ENCODE measurements around the gene TANC1.

The TANC1 gene

GRCh38 chr2:159063677-159064076, 95.2 kb downstream of the TANC1 start:
- DNase-seq (ENCODE audit: low spot score): no peak

- peak; percentile 75 for DNase-seq (ENCODE audit: low spot score)
Measured at GRCh38 chr2:159064446-159065301, 96.2 kb downstream of the TANC1 start.

GRCh38 chr2:159065313-159065712, 96.9 kb downstream of the TANC1 start:
- no peak for DNase-seq (ENCODE audit: low spot score)

GRCh38 chr2:159065891-159066290, 97.5 kb downstream of the TANC1 start:
- DNase-seq (ENCODE audit: low spot score): no peak

GRCh38 chr2:159066541-159067156, 98.2 kb downstream of the TANC1 start:
- DNase-seq (ENCODE audit: low spot score): no peak

- no peak for DNase-seq (ENCODE audit: low spot score)
Measured at GRCh38 chr2:159067971-159068370, 99.5 kb downstream of the TANC1 start.

DNA sequence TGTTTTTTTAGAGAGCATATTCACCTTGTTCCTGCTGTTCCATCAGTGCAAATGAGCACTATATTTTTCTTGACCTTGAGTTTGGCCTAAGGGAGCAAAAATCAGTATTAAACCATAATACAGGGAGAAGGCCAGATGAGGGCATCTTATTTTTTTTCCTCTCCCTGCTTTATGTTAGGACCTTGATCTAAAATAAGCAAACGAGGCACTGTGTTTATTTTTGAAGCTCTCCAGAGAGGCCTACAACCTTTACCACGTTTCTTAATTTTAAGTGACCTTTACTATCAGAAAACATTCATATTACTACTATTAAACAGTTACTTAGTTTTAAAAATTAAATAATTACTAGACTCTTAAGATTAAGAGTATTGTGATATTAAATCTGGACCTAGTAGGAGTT, 100.8 kb downstream of the TANC1 start:
- DNase-seq (ENCODE audit: low spot score): no peak

- DNase-seq (ENCODE audit: low spot score): no peak
Measured at GRCh38 chr2:159070235-159070634, 101.8 kb downstream of the TANC1 start.

GRCh38 chr2:159071190-159071915, 102.9 kb downstream of the TANC1 start:
- peak; percentile 82 for DNase-seq (ENCODE audit: low spot score)

DNA sequence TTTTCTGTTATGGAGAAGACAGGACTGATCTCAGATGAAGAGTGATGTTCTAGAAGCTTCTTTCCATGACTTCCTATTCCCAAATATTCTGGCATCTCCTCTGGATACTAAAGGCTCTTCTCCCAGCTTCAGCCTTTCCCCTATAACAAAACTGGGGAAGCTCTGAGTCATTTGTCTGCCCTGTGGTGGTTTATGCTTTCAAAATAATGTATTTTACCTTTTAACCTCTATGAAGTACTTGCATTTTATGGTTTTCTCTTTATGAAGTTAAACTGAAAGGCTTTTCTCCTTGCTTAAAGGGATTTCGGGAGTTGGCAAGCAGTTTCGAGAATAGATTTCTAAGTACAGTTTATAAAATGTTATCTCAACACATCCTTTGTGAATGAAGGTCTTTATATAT, 104.4 kb downstream of the TANC1 start:
- no peak for DNase-seq (ENCODE audit: low spot score)

GRCh38 chr2:159073256-159073655, 104.8 kb downstream of the TANC1 start:
- no peak for DNase-seq (ENCODE audit: low spot score)

DNA sequence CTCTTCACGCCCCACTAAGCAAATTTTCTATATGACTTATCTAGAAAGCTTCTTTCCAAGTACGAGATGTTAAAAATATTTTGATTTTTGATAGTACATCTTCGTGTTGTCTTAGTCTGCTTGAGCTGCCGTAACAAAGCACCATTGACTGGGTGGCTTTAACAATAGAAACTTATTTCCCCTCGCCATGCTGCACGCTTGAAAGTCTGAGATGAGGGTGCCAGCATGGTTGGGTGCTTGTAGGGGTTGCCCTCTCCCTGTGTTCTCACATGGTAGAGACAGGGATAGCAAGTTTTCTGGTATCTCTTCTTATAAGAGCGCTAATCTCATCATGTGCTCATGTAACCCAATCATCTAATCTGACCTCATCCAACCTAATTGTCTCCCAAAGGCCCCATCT, 106.2 kb downstream of the TANC1 start:
- peak; percentile 77 for DNase-seq (ENCODE audit: low spot score)

GRCh38 chr2:159075727-159076126, 107.3 kb downstream of the TANC1 start:
- DNase-seq (ENCODE audit: low spot score): no peak

DNA sequence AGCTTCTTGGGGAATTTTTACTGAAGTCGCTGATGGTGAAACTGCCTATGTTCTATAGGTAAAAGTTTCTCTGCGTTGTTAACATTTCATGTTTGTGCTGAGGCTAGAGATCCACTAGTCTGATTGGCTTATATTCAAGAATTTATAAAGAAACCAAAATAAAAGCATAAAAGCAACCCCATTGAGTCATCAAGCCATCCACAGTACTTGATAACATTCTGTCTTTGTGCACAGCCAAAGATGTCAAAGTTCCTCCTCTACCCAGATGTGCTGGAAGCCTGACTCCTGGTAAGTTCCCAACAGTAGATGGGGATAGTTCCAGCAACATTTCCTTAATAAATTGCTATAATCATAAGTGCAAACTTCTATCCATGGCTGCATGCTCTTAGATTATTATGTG, 107.8 kb downstream of the TANC1 start:
- DNase-seq (ENCODE audit: low spot score): no peak

- no peak for DNase-seq (ENCODE audit: low spot score)
Measured at GRCh38 chr2:159077869-159078268, 109.4 kb downstream of the TANC1 start.

GRCh38 chr2:159078443-159078842, 110.0 kb downstream of the TANC1 start:
- DNase-seq (ENCODE audit: low spot score): no peak

DNA sequence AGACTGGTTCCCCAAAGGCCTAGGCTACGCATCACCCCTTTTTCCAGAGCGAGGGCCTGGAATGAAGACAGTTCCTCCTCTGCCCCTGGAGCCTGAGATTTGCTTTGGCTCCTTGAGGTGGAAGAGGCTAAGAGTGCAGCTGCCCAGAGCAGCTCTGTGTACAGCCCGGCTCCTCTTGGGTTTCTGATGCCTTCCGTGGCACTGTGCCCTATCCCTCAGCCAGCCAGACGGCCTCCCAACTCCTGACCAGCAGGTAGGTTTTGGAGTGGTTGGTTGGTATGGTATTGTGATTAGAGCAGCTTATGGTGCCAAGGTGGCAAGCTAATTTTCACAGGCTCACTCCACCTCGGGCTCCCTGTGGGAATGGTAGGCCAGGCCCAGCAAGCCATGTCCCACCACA, 112.2 kb downstream of the TANC1 start:
- DNase-seq (ENCODE audit: low spot score): no peak

- DNase-seq (ENCODE audit: low spot score): no peak
Measured at GRCh38 chr2:159082119-159082518, 113.7 kb downstream of the TANC1 start.

DNA sequence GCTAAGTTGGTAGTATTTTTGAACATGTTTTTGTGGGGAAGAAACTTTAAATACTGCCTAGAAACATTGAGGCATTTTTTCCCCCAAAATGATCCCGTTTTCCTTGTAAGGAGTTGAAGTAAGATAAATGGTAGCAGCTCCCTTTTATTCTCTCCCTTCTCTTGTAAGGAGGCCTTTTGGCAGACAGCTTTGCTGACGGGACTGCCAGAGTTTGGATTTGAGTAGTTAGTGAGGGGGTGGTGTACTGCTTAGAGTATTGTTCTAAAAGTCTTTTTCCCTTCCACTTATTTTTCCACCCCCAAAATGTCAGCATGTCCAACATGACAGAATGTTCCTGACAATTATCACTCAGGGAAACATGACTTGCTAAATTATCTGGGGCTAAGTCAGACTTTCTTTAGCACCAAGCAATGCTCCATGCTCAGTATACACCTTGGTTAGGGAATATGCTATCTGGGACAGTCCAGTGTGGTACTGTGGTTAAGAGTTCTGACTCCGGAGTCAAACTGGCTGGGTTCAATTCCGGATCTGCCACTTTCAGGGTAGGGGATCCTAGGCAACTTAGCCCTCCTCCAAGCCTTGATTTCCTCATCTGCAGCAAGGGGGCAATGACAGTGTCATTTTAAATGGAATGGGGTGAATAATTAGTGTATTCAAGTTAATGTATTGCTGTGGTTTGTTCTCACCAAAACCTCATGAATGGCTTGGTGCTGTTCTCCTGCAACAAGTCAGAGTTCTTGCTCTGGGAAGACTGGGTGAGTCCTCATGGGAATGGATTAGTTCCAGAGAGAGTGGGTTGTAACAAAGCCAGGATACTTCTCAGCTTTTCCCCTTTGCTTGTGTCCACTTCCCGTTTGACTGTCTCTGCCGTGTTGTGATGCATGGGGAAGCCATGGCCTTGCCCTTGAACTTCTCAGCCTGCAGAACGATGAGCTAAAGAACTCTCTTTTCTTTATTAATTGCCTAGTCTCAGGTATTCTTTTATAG, 116.2 kb downstream of the TANC1 start:
- DNase-seq (ENCODE audit: low spot score): no peak

- no peak for DNase-seq (ENCODE audit: low spot score)
Measured at GRCh38 chr2:159086342-159086741, 117.9 kb downstream of the TANC1 start.

GRCh38 chr2:159086826-159087225, 118.4 kb downstream of the TANC1 start:
- no peak for DNase-seq (ENCODE audit: low spot score)

- no peak for DNase-seq (ENCODE audit: low spot score)
Measured at GRCh38 chr2:159088906-159089305, 120.5 kb downstream of the TANC1 start.

All from pons (tissue), 1 donor.